ENCODE measurements around the gene PTPN4.

PTPN4 gene

DNA sequence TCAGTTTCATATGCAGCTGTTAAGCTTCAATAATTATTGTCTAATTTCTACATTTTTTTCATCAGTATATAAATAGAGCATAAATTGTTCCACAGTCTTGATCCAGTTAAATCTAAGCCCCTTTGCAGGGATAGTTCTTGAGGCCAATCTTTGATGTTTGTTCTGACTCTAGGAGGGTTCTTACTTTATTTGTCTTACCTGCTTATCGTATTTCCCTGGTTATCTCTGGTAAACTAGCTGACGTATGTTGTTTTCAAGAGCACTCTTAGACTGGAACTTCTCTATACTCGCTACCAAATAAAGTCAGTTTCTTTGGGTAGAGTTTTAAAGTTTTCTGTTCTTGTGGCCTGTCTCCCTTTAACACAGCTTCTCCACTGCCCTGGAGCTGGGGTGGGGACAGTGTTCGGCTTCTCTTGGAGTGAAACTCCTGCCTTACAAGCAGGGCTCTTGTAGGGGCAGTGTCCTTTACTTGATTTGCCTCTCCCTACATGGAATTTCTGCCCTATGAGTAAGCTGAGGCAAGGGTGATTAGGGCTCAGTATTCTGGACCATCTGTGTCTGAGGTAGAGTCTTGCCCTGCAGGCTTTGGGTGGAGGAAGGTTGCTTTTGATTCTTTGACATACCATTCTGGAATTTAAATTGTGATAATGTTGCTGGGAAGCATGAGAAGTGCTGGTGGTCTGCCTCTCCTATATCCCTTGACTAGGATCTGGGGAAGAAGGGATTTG is 90.3 kb downstream of the PTPN4 start:
- no peak for DNase-seq

DNA sequence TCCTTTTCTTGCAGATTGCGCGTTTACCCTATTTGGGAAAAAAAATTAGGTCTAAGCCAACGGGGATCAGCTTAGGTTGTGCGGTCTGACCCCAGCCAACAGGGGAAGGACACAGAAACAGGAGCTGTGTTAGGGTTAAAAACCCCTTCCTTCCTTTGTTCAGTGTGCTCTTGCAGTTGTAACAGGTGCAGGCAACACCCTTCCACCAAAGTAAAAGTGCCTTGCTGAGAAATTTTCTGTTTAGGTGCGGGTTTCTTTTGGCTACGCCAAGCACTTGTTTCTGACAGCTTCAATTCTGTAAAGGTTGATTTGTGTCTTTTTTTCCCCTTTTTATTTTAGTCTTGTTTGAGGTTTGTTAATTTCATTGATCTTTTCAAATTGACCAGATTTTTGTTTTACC is 92.5 kb downstream of the PTPN4 start:
- DNase-seq: no peak

DNA sequence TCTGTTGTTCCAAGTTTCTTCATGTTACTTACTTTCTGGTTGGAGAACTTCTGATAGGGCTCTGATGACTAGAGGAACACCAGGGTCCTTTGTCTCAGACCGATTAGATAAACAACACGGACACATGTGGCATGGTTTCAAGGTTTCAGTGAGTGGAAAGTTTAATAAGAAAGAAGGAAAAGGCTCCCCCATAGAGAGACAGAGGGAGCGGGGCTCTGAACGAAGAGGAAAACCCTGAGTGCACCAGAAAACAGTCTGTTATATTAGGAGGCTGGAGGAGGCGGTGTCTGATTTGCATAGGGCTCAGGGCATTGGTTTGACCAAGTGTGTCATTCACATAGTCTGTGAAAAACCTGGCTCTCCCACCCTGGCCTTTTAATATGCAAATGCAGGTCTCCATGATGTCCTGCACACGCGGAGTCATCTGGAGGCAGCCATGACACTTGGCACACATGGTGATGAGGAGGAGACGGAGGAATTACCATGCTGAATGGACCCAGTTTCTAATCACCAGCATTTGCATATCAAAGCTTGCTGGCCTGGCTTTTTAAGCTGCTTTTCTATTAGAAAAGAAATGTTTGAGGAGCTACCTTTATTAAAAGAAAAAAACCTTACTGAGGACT is 94.2 kb downstream of the PTPN4 start:
- peak in 1 of 56 donors; percentile 0 for DNase-seq

DNA sequence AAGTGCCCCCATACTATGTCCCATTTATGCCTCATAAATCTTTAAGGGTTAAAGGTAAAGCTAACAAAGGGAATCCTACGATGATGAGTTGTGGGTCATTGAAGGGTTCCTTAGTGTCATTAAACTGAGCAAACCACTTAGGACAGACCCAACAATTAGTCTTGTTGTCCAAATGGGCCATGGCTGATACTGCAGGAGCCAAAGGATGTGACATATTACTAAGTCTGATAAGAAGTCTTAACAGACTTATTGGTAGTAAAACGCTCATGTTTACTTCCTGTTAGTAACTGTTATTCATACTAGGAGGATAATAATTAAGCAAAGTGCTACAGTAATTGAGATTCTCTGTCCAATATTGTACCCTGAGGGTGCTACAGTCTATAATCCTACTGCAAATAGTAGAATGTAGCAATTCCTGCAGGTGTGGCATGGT is 96.8 kb downstream of the PTPN4 start:
- no peak for DNase-seq

DNA sequence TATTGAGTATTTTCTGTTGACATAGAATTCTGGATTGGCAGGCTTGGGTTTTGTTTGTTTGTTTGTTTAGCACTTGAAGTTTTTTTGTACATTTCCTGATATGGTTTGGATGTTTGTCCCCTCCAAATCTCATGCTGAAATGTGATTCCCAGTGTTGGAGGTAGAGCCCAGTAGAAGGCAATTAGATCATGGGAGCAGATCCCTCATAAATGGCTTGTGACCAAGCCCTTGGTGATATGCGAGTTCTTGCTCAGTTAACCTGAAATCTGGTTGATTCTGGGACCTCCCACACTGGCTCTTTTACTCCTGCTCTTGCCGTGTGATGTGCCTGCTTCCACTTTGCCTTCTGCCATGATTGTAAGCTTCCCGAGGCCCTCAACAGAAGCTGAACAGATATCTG is 98.0 kb downstream of the PTPN4 start:
- DNase-seq: no peak

DNA sequence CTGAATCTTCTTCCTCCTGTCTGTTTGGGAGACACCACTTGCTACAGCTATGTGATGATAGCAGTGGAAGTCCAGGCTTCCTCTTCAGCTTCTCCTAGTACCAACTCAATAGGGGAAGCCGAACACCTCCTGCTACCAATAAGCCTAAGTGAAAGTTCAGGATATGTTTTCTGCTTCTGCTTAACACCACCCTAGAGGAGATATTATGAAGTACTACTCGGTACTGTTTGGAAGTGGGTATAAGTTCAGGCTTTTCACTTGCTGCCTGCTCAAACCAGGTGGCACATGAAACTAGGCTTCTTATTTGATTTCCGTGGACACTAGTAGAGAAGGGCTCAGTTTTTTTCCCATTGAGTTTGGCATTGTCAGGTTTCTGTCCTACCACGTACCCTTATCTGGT is 99.8 kb downstream of the PTPN4 start:
- DNase-seq: no peak

DNA sequence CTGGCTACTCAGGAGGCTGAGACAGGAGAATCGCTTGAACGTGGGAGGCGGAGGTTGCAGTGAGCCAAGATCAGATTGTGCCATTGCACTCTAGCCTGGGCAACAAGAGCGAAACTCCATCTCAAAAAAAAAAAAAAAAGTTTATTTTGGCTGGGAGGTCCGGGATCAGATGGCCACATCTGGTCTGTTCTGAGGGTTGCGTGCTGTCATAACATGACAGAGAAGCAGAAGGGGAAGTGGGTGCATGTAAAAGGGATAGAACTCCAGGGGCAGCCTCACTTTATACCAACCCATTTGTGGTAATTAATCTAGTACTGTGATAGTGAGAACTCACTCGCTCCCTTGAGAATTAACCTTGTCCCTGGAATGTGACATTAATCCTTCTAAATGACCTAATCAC is 101.2 kb downstream of the PTPN4 start:
- no peak for DNase-seq

DNA sequence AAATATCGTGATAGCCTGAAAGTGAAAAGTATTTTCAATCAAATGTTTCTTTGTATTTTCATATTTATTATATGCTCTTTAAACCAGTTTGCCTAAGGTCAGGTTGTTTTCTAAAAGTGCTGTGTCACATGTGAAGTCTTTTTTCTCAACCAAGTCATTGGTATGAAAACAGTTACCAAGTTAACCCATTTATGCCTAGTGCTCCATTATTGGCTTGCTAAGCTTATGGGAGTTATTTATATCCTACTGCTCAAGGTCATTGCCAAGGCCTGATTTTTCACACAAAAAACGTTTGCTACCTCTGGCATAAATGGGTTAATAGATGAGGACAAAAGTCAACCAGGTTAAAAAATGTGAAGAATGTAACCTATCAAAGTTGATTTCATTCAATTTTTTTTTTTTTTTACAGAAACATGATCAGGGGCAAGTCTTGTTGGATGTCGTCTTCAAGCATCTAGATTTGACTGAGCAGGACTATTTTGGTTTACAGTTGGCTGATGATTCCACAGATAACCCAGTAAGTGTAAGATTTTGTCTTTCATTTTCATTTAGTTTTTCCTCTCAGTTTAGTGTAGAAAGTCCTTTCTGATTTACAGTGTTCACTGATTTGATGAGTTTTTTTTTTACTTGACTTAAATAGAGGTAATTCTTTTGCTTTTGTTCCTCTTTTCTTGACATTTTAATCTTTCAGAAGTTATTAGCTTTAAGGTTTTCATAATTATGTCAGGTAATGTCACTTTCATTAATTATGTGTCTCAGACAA is 102.6 kb downstream of the PTPN4 start:
- no peak for DNase-seq

DNA sequence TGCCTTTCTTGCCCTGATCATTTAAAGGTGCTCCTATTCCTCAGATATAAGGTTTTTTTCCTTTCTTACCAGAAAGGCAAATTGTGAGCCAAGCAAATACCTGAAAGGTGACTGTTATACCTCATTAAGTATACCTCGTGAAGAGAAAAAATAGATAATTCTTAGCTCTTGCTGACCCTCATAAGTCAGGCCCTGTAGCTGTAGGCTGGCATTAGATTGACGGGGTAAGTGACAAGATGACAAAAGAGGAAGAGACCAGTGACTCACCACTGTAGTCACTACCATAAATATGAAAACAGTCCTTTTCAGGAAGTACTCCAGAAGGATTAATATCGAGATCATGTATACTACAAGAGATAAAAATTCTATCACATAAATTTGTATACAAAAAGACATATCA is 104.6 kb downstream of the PTPN4 start:
- DNase-seq: no peak

DNA sequence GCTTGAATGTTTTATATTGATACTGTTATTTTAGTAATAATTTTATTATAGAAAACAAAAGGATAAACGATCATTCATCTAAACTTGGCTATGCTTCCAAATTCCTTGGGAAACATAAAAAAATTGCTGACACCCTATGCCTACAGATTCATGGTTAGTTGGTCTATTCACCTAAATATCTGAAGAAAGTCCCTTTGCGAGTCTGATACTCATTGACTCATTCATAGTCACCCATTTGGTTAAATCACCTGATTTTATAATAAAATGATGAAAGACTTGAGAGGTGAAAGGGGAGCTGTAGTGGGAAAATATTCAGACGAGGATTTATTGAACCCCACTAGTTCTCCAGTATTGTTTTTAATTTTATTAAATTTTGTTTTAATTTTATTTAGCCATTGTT is 112.0 kb downstream of the PTPN4 start:
- no peak for DNase-seq

DNA sequence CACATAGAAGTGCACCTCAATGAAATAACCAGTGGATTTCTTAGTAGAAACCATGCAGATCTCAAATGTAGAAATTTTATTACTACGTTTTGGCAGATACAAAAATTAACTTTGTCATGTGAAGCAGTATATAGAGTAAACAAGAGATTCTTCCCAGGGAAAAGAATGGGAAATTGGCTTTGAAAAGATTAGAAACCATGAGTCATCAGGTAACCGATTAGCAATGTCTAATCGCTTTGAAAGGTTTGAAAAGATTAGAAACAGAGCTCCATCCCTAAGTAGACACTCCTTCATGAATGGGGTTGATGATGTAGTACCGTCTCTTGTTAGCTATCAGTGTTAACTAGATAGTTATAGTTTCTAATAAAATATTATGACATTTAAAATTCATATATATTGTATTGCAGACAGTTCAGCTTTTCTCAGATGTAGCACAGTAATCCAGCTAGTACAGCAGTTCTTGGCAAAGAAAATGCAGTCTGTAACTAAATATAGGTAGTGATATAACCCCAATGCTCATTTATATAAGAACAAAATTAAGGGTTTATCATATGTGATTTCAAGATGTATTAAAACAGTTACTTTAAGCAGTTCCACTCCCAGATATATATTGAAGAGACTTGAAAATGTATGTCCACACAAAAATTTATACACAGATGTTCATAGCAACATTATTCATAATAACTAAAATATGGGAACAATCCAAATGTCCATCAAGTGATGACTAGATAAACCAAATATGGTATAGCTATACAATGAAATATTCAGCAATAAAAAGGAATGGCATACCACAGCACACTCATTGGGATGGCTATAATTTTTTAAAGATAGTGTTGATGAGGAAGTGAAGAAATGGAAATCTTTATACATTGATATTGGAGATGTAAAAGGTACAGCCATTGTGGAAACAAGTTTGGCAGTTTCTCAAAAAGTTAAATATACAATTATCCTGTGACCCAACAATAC is 113.9 kb downstream of the PTPN4 start:
- no peak for DNase-seq

DNA sequence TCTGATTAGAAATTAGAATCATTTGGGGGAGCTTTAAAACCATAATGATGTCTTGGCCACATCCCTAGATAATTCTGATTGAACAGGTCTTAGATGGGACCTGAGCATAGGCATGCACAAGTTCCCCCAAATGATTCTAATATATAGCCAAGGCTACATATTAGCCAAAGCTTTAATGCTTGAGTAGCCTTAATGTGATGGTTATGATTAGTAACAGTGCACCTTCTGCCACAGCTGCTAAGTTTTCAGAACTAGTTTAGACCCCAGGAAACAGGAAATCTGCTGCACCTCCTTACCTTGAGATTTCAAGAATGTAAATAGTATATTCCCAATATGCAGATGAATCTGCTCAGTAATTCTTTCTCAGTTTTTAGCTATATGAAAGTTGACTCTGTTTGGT is 119.8 kb downstream of the PTPN4 start:
- no peak for DNase-seq

DNA sequence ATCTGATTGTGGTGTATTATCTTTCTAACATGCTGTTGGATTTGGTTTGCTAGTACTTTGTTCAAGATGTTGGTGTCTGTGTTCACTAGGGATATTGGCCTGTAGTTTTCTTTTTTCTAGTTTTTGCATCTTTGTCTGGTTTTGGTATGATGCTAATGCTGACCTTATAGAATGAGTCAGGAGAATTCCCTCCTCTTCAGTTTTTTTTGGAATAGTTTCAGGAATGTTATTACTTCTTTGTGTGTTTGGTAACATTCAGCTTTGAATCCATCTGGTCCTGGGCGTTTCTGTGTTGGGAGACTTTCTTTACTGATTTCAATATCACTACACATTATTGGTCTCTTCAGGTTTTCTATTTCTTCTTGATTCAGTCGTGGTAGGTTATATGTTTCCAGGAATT is 129.0 kb downstream of the PTPN4 start:
- no peak for DNase-seq

DNA sequence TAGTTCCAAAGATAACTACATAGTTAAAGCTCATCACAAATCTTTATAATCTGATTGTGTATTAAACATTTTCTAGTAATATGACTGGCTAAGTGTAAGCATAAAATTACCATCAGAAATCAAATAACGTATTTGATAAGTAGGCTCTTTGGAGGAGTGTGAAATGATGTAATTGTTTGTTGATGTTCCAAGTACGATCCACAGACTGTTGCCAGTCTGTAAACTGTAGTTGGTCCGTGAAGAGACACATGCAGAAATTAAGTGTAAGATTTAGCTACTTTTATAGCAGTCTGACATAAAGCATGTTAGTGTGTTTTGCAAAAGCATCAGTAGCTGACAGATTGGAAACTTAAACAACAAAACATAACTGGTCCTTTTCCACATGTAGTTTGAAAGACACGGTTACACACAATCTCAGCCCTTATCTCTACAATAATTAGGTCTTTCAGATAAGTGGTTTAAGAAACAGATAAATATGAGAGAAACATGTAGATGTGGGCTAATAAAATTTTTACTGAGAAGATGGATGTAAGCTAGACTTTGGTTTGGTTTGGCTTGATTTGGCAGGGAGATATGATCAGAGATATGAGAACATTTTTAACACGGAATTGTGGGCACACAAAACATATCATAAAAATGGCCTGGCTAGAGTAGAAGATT is 138.1 kb downstream of the PTPN4 start:
- DNase-seq: no peak

DNA sequence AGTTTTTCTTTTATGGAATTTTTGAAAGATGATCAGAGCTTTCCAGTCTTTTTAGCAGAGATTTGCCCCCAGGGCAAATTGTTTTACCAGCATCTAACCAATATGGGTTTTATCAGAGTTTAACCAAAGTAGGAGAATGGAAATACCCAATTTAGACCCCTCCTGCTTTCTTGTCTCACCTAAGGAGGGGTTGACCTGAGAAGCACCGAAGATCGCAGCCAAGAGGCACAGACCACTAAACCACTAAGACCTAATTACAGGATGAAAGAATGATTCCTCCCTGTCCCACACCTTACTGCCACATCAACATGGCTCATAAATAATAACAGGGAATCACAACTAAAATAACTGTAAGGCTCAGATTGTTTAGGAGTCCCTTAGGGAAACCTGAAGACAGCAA is 141.3 kb downstream of the PTPN4 start:
- no peak for DNase-seq

DNA sequence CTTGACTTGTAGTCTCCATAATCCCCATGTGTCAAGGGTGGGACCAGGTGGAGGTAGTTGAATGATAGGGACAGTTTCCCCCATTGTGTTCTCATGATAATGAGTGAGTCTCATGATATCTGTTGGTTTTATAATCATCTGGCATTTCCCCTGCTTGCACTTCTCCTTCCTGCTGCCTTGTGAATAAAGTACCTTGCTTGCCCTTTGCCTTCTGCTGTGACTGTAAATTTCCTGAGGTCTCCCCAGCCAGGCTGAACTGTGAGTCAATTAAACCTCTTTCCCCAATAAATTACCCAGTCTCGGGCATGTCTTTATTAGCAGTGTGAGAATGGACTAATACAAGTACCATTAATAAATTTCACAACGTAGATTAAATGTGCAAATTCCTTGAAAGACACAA is 150.8 kb downstream of the PTPN4 start:
- DNase-seq: no peak

DNA sequence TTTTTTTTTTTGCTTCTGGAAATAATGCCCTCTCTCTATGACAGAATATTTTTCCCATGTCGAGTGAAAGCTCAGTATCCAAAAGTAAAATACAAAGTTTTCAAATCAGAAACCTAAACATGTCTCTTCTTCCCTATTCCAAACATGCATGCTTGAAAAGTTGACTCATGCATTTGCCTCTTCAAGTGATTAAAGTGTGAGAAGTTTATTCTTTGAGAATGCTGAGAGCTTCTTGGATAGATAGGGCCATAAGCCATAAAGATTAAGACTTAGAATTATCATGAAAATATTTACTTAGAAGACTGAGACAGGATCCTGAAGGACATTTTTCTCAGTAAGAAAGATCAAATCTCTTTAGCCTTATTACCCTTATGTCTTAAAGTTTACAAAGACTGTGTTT is 154.5 kb downstream of the PTPN4 start:
- DNase-seq: no peak

DNA sequence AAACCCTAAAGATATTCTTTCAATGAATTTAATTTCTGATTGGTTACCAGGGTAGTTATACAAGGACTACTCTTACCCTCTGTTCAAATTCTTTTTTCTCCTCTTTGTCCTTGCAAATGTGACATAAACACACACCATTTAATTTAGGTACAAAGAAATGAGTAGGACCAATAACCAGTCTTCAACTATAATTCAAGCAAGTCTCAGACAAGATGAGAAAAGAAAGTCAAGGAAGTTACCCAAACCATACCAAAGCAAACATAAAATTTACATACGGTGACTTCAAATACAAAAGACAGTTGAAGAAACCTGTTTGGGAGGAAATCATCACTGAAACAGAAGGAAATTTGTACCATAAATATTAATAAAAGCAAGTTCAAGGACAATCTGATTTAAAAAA is 162.1 kb downstream of the PTPN4 start:
- no peak for DNase-seq

DNA sequence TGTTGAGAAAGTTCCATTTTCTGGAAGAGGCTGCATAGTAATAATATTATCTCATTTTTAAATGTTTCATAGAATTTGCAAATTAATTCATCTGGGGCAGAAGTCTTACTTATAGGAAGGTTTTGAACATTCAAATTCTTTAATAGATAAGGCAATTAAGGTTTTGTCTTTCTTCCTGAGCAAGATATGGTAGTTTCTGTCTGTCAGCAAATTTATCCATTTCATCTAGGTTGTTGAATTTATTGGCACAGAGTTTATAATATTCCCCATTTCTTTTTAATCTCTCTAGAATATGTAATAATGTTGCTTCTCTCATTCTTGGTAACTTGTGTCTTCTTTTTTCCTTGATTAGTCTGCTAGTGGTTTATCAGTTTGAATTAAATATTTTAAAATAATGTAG is 163.0 kb downstream of the PTPN4 start:
- no peak for DNase-seq

DNA sequence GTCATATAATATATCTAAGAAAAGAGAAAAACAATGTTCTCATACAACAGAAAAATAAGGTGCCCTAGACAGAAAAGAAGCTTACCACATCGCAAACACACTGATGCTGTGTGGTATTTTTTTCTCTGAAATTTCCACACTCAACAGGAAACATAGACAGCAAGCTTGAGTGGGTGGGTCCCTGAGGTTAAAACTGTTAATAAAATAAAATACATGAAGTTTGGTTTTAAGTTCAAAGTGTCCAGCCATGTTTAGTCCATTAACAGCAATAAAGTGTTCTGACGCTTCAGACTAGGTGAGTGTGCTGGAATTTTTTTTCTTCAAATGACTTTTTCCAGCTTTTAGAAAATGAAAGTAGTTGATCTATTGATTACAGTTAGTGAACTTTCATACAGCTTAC is 169.8 kb downstream of the PTPN4 start:
- no peak for DNase-seq

DNA sequence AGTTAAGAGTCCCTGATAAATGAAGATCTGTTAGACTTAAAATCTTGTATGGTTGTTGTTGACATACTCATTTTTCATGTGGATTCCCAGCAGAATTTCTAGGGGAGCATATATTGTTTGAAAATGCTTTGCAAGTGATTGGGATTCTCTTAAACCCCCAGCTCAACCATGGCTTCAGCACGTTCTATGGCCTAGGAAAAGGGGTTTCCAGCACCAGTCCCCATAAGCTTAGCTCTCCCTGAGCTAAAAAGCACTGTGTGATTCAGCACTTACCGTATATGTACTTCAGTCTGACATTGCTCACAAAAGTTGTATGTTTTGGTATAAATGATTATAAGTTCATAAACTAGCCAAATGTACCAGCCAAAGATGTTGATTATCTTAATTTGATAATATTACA is 173.1 kb downstream of the PTPN4 start:
- DNase-seq: no peak
